NCI-H1930 (cell line): ENCODE data around the gene CLASP1.
"Not testable (repeated sequence)": the region's sequence is repeated elsewhere in the genome, so short reads cannot be mapped to it uniquely, and the experiment has no call there.

Experiments
- DNase-seq, 2 experiments: peaks; one replicate each; lab custom pipeline; 2025; lab: John Stamatoyannopoulos, UW

The CLASP1 gene

GRCh38 chr2:121348128-121348740 lies 301.0 kb downstream of the CLASP1 start:
- DNase-seq: no peak

- no peak for DNase-seq
Observed at GRCh38 chr2:121346859-121347258, 302.4 kb downstream of the CLASP1 start.

GRCh38 chr2:121346407-121346806 lies 302.9 kb downstream of the CLASP1 start:
- no peak for DNase-seq

GRCh38 chr2:121345887-121346286 lies 303.4 kb downstream of the CLASP1 start:
- DNase-seq: no peak

- no peak for DNase-seq
Observed at GRCh38 chr2:121345101-121345500, 304.2 kb downstream of the CLASP1 start.

GRCh38 chr2:121343828-121344399 lies 305.3 kb downstream of the CLASP1 start:
- not testable (repeated sequence) for DNase-seq

- DNase-seq: no peak
Observed at GRCh38 chr2:121343191-121343590, 306.1 kb downstream of the CLASP1 start.

- no peak for DNase-seq
Observed at GRCh38 chr2:121342751-121343150, 306.5 kb downstream of the CLASP1 start.

GRCh38 chr2:121340926-121341325 lies 308.3 kb downstream of the CLASP1 start:
- no peak for DNase-seq

- DNase-seq: no peak
Observed at GRCh38 chr2:121338281-121338680, 311.0 kb downstream of the CLASP1 start.

GRCh38 chr2:121336528-121337294 lies 312.6 kb downstream of the CLASP1 start:
- DNase-seq: no peak

- DNase-seq: no peak
Observed at GRCh38 chr2:121335294-121336290, 313.7 kb downstream of the CLASP1 start.

- no peak for DNase-seq
Observed at GRCh38 chr2:121334581-121335293, 314.5 kb downstream of the CLASP1 start.

GRCh38 chr2:121333834-121334558 lies 315.3 kb downstream of the CLASP1 start:
- no peak for DNase-seq

GRCh38 chr2:121333231-121333630 lies 316.0 kb downstream of the CLASP1 start:
- DNase-seq: no peak

- DNase-seq: not testable (repeated sequence)
Observed at GRCh38 chr2:121331324-121331723, 317.9 kb downstream of the CLASP1 start.

GRCh38 chr2:121330921-121331320 lies 318.3 kb downstream of the CLASP1 start:
- no peak for DNase-seq

- DNase-seq: no peak
Observed at GRCh38 chr2:121329786-121330185, 319.5 kb downstream of the CLASP1 start.

GRCh38 chr2:121326628-121327027 lies 322.6 kb downstream of the CLASP1 start:
- no peak for DNase-seq

GRCh38 chr2:121324601-121325000 lies 324.7 kb downstream of the CLASP1 start:
- no peak for DNase-seq

GRCh38 chr2:121321476-121321875 lies 327.8 kb downstream of the CLASP1 start:
- no peak for DNase-seq
